ENCODE results near the gene TTC38. TPM values are rescaled to one million over a fixed set of nuclear protein-coding genes. Genes with fewer than 3 reads are reported as not detected.

TTC38 gene
- 25.4 TPM for total RNA-seq
- long read RNA-seq, transcript TTC38-201 (14 exons, 2,610 nt): major isoform, 37 of 54 reads
- long read RNA-seq, partial matches to known transcripts: 2 of 54 reads
- long read RNA-seq, other reads (novel, unspliced or antisense): 14 of 54 reads

DNA sequence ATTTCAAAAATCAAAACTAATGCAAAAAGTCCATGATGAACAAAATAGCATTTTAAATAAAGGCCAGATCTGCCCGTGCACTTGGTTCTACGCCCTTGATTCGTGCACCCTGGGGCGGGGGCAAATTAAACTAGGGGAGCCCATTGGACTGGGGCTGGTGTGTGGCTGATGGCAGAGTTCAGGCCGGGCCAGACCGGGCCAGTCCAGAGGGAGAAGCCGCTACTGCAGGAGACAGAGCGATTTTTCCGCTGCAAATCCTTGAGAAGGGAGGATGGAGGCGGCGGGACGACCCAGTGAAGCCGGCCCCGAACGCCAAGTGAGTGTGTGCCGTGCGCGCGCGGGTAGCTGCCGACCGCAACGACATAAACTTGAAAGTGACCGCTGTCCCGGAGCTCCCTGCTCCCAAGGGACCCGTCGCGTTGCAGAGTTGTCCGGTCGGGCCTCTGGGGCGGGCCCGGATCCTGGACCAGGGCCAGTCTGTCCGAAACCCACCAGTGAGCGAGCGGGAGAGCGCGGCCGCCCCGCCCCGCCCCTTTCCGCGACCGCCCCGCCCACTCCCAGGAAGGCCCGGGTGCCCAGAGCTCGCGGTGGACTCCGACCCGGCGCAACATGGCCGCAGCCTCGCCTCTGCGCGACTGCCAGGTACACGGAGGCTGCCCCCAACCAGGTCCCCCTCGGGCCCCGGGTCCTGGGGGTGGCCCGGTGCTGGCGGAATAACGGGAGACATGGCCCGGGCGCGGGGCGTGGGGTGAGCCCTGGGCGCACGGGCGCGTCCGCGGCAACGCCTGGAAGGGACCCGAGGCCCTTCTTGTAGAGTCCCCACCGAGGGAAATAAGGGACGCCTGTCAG, at the start of gene TTC38:
TTC38 (plus strand) TSS at position 578 of the 849 bp plus-strand sequence; CDS start at position 610, 32 bp downstream.
- TF ChIP-seq, protein P1, sequence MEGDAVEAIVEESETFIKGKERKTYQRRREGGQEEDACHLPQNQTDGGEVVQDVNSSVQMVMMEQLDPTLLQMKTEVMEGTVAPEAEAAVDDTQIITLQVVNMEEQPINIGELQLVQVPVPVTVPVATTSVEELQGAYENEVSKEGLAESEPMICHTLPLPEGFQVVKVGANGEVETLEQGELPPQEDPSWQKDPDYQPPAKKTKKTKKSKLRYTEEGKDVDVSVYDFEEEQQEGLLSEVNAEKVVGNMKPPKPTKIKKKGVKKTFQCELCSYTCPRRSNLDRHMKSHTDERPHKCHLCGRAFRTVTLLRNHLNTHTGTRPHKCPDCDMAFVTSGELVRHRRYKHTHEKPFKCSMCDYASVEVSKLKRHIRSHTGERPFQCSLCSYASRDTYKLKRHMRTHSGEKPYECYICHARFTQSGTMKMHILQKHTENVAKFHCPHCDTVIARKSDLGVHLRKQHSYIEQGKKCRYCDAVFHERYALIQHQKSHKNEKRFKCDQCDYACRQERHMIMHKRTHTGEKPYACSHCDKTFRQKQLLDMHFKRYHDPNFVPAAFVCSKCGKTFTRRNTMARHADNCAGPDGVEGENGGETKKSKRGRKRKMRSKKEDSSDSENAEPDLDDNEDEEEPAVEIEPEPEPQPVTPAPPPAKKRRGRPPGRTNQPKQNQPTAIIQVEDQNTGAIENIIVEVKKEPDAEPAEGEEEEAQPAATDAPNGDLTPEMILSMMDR (IDR thresholded peaks at IDR 0.05; ENCODE audit: borderline replicate concordance): no peak
- Histone ChIP-seq H3K36me3 (peaks cover 15% of the 10 kb centered on the region), H3K4me3 (peak within 1 kb of the TSS; percentile 86), H3K4me1 (peaks cover 44% of the 10 kb centered on the region), H3K27ac (replicated peaks) (peak within 1 kb of the TSS; percentile 95), H3K9me3 (replicated peaks) (no peaks in the 10 kb centered on the region), H3K27me3 (ENCODE audit: low read depth) (no peaks in the 10 kb centered on the region)
- peak; percentile 96 for DNase-seq
- intact Hi-C loops (cut with micrococcal nuclease): no loop called here

DNA sequence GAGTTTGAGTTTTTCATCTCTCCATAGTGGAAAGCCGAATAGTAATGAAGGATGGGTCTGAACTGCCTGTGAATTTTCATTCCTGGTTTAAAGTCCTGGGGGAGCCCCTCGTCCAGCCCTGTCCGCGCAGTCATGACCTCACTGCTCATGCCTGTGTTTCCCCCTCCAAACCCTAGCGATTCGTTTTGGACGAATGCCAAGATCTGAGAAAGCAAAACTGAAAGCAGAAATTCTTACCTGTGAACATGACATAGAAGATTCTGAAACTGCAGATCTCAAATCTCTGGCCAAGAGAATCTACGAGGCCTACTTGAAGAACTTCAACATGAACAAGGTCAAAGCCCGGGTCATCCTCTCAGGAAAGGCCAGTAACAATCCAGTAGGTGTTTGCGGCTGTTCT, 48.2 kb upstream of the TTC38 start:
- Histone ChIP-seq H3K27ac (replicated peaks) (no peak overlapping the region), H3K27me3 (ENCODE audit: low read depth) (no peaks in the 10 kb centered on the region), H3K4me3 (no peak overlapping the region), H3K36me3 (peaks cover 72% of the 10 kb centered on the region), H3K4me1 (peaks cover 7% of the 10 kb centered on the region), H3K9me3 (replicated peaks) (no peaks in the 10 kb centered on the region)
- no peak for DNase-seq
- intact Hi-C loops (cut with micrococcal nuclease): no loop called here
- TF ChIP-seq, protein P1 (IDR thresholded peaks at IDR 0.05; ENCODE audit: borderline replicate concordance): no peak

DNA sequence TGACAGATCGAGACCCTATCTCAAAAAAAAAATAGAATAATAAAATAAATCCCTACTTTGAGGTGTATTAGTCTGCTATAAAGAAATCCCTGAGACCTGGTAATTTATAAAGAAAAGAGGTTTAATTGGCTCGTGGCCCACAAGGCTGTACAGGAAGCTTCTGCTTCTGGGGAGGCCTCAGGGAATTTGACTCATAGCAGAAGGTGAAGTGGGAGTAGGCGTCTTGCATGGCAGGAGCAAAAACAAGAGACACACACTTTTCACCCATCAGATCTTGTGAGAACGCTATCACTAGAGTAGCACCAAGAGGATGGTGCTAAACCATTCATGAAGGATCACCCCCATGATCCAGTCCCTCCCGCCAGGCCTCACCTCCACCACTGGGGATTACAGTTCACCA, 46.9 kb upstream of the TTC38 start:
- peaks cover 7% of the 10 kb centered on the region for H3K4me1 ChIP-seq
- intact Hi-C loops (cut with micrococcal nuclease): no loop called here
- no peaks in the 10 kb centered on the region for H3K27me3 ChIP-seq (ENCODE audit: low read depth)
- H3K36me3 ChIP-seq: peaks cover 66% of the 10 kb centered on the region
- no peak overlapping the region for H3K27ac ChIP-seq (replicated peaks)
- TF ChIP-seq, protein P1 (IDR thresholded peaks at IDR 0.05; ENCODE audit: borderline replicate concordance): no peak
- H3K9me3 ChIP-seq (replicated peaks): no peaks in the 10 kb centered on the region
- DNase-seq: no peak
- no peak overlapping the region for H3K4me3 ChIP-seq

DNA sequence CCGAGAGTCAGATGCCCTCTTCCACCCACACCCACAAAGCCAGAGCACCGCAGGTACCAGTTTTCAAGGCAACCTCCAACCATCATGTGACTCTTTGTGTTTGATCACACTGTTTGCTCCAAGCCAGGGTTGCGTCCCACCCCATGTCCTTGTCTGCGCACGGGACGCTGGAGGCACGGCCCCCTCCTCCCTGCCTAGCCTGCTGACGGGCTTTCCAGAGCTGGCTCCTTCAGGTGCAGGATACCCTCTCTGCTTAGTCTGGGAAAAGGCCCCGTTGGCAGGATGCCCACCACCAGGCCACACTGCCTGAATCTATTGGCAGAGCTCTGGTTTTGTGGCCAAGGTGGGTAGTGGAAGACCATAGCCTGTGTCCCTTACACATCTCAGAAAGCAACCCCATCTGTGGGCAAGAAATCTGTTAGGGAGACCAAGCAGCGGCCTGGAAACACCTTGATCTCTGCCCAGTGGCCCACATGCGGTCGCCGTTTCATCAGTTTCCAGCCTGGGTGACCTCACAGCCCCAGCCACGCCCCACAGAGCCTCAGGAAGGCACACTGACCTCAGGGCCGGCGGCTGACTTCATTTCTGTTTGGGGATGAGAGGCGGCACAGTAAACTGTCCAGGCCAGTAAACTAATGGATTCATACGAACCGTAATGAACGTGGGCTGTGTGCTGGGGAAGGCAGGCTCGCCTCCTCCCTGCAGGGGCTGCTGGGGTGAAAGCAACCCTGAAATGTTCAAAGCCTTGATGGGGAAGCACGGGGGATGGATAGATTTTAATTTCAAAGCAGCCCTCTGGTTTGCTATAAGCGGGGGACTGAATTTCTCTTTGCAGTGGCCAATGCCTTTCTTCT, 43.5 kb upstream of the TTC38 start:
- Histone ChIP-seq H3K9me3 (replicated peaks) (no peaks in the 10 kb centered on the region), H3K4me3 (no peak overlapping the region), H3K27ac (replicated peaks) (no peak overlapping the region), H3K36me3 (peaks cover 48% of the 10 kb centered on the region), H3K27me3 (ENCODE audit: low read depth) (no peaks in the 10 kb centered on the region), H3K4me1 (peaks cover 7% of the 10 kb centered on the region)
- intact Hi-C loops (cut with micrococcal nuclease): no loop called here
- TF ChIP-seq, protein P1 (IDR thresholded peaks at IDR 0.05; ENCODE audit: borderline replicate concordance): no peak
- no peak for DNase-seq

DNA sequence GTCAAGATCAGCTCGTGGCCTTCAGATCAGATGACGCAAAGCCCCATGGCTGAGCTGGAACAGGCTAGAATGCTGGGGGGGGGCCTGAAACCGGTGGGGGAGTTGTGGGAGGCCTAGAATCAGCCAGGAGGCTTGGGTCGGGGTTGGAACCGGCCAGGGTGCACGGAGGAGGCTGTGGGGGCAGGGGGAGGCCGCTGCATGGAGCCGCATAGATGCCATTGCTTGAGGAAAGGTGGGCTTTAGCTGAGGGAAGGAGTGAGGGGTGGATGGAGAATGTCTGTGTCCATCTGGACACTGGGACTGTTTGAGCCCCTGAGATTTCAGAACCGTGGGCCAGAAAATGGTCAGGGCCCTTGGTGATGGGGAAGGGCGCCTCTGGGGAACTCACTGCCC, 42.9 kb upstream of the TTC38 start:
- no peak for DNase-seq
- Histone ChIP-seq H3K27ac (replicated peaks) (no peak overlapping the region), H3K4me1 (peaks cover 5% of the 10 kb centered on the region), H3K9me3 (replicated peaks) (no peaks in the 10 kb centered on the region), H3K4me3 (no peak overlapping the region), H3K27me3 (ENCODE audit: low read depth) (no peaks in the 10 kb centered on the region), H3K36me3 (peaks cover 41% of the 10 kb centered on the region)
- TF ChIP-seq, protein P1 (IDR thresholded peaks at IDR 0.05; ENCODE audit: borderline replicate concordance): no peak
- intact Hi-C loops (cut with micrococcal nuclease): no loop called here

Measured in left ventricle myocardium inferior (tissue), 1 donor.